Natural killer cell (primary cell): ENCODE data around the gene DLK1. TPM values are rescaled to one million over a fixed set of nuclear protein-coding genes. Genes with fewer than 3 reads are reported as not detected.

Experiments used
- ATAC-seq, 3 donors: fragments of 150-1000 bp in 2 of 3; fragments of 200-7000 bp in 1 of 3; cut with Tn5 transposase; 1 replicate in 1 of 3; 2 replicates in 2 of 3; pipeline ENCODE4 v1.10.0; 2021; ENCODE audit warnings: mild to moderate bottlenecking in 2 of 3, moderate library complexity in 2 of 3
- DNase-seq, 2 donors: peaks; one replicate each; pipeline versions ENCODE4 v3.0.0 to v3.0.0-alpha.2; 2013 to 2021; ENCODE audit warnings: mixed read lengths in 1 of 2
- H3K27ac ChIP-seq: one replicate; pipeline ENCODE4 v1.5.1; 2013; ENCODE audit warnings: mild to moderate bottlenecking, low read length
- H3K27me3 ChIP-seq: one replicate; pipeline ENCODE4 v1.6.1; 2013; ENCODE audit warnings: low read length; ENCODE audit not compliant: control insufficient read depth, insufficient read depth
- H3K36me3 ChIP-seq: one replicate; pipeline ENCODE4 v1.6.1; 2013; ENCODE audit warnings: low read length; ENCODE audit not compliant: control insufficient read depth, insufficient read depth
- H3K4me1 ChIP-seq: one replicate; pipeline ENCODE4 v1.6.1; 2013; ENCODE audit warnings: low read length; ENCODE audit not compliant: control insufficient read depth, insufficient read depth
- H3K4me3 ChIP-seq: one replicate; pipeline ENCODE4 v1.5.1; 2013; ENCODE audit warnings: low read length
- H3K9me3 ChIP-seq: one replicate; pipeline ENCODE4 v1.6.1; 2013; ENCODE audit warnings: low read length; ENCODE audit not compliant: control insufficient read depth, insufficient read depth
- H3K27ac Mint-ChIP-seq, 2 donors: one replicate each; pipeline ENCODE4 v1.8.0; 2022; ENCODE audit warnings: mild to moderate bottlenecking in 2 of 2, mixed read lengths in 2 of 2, moderate library complexity in 1 of 2
- H3K27me3 Mint-ChIP-seq, 2 donors: one replicate each; pipeline ENCODE4 v1.8.0; 2022; ENCODE audit warnings: low read depth in 2 of 2, mixed read lengths in 2 of 2
- H3K36me3 Mint-ChIP-seq: one replicate; pipeline ENCODE4 v1.8.0; 2022; ENCODE audit warnings: mixed read lengths
- H3K4me1 Mint-ChIP-seq, 2 donors: one replicate each; pipeline ENCODE4 v1.8.0; 2022; ENCODE audit warnings: mixed read lengths in 2 of 2
- H3K4me3 Mint-ChIP-seq: one replicate; pipeline ENCODE4 v1.8.0; 2022; ENCODE audit warnings: mild to moderate bottlenecking, moderate library complexity, mixed read lengths
- H3K9me3 Mint-ChIP-seq, 2 donors: one replicate each; pipeline ENCODE4 v1.8.0; 2022; ENCODE audit warnings: mixed read lengths in 2 of 2
- WGBS: methylation state at CpG from one replicate; pipeline ENCODE4 v1.1.7; 2013; ENCODE audit warnings: missing lambda C conversion rate; ENCODE audit not compliant: insufficient coverage; 5-methylcytosine and 5-hydroxymethylcytosine counted together
- intact Hi-C: fragments of 100-400 bp; cut with micrococcal nuclease; formaldehyde crosslinking; loops from one replicate; pipeline ENCODE4 v1.14.2; 2022
- total RNA-seq, 4 donors: library from RNA; stranded (reverse); fragments of 120-200 nt in 1 of 4; gene quantifications; one replicate each; pipeline versions ENCODE4 v1.2.3 to v1.2.4, GENCODE V29; 2013 to 2022
- TF ChIP-seq, protein P1 (sequence below): fragments of 200-600 bp; IDR thresholded peaks from one replicate; pipeline ENCODE4 v1.8.0; 2022; ENCODE audit warnings: antibody characterized with exemption

The DLK1 gene
- total RNA-seq, 3 donors from 2014 or later (not counting 1 experiment from before 2014, with no cell fraction given) = not detected

DNA sequence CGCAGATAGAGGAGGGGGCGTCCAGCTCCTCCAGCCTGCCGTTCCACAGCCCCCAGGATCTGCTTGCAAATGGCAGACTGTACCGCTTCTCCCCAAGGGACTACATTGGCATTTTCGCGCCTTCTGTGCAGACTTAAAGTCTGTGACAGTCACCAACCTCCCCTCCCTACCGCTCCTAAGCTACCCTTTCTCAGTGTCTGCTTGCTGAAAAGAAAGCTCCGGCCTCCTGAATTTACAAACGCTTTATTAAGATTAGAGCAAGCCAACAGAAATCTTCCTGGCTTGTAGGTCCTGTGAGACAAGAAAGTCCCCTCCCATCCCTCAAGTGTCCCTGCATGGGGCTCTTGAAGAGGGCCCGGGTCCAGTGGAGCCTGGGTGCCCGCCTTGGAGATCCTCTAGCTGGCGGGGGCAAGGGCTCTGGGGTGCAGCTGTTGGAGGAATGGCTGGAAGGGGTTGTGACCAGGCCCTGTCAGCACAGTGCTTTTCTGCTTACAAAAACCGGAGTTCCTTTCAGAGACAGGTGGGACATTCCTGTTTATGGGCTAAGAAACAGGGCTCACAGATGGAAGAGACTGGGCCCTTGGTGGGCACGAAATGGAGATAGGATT lies 2.8 kb upstream of the DLK1 start:
- Mint-ChIP-seq H3K27ac (no peak overlapping the region), H3K27me3 (peaks cover 28 to 34% of the 10 kb centered on the region in 2 donors), H3K4me1 (no peaks in the 10 kb centered on the region), H3K4me3 (no peak overlapping the region), H3K9me3 (no peaks in the 10 kb centered on the region), H3K36me3 (no peaks in the 10 kb centered on the region)
- peaks cover 3% of the 10 kb centered on the region for H3K27me3 ChIP-seq
- ATAC-seq (no peak), DNase-seq (no peak)
- TF ChIP-seq, protein P1, sequence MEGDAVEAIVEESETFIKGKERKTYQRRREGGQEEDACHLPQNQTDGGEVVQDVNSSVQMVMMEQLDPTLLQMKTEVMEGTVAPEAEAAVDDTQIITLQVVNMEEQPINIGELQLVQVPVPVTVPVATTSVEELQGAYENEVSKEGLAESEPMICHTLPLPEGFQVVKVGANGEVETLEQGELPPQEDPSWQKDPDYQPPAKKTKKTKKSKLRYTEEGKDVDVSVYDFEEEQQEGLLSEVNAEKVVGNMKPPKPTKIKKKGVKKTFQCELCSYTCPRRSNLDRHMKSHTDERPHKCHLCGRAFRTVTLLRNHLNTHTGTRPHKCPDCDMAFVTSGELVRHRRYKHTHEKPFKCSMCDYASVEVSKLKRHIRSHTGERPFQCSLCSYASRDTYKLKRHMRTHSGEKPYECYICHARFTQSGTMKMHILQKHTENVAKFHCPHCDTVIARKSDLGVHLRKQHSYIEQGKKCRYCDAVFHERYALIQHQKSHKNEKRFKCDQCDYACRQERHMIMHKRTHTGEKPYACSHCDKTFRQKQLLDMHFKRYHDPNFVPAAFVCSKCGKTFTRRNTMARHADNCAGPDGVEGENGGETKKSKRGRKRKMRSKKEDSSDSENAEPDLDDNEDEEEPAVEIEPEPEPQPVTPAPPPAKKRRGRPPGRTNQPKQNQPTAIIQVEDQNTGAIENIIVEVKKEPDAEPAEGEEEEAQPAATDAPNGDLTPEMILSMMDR = no peak
- no peaks in the 10 kb centered on the region for H3K36me3 ChIP-seq
- WGBS = 86% methylated on average over 14 of the region's 14 CpGs
- intact Hi-C loops = no loop called here
- no peaks in the 10 kb centered on the region for H3K9me3 ChIP-seq
- H3K4me1 ChIP-seq = no peaks in the 10 kb centered on the region
- no peak overlapping the region for H3K27ac ChIP-seq
- H3K4me3 ChIP-seq = no peak overlapping the region

DNA sequence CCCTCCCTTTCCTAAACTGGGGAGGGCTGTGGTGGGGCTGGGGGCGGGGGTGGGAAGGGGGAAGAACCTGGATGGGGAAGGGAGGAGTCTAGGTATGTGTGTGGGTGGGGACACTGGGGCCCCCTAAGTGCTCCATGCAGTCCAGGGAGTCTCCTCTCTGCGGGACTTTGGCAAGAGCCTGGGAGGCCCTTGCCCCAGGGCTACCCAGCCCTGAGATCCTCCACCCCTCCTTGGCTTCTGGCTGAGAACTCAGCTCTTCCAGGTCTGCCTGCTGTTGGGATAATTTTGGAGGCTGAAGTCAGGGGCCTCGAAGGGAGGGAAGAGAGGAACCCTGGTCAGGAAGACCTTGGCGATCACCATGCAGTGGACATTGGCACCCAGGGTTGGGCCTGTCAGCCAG lies 2.2 kb upstream of the DLK1 start:
- no peaks in the 10 kb centered on the region for H3K4me1 ChIP-seq

DNA sequence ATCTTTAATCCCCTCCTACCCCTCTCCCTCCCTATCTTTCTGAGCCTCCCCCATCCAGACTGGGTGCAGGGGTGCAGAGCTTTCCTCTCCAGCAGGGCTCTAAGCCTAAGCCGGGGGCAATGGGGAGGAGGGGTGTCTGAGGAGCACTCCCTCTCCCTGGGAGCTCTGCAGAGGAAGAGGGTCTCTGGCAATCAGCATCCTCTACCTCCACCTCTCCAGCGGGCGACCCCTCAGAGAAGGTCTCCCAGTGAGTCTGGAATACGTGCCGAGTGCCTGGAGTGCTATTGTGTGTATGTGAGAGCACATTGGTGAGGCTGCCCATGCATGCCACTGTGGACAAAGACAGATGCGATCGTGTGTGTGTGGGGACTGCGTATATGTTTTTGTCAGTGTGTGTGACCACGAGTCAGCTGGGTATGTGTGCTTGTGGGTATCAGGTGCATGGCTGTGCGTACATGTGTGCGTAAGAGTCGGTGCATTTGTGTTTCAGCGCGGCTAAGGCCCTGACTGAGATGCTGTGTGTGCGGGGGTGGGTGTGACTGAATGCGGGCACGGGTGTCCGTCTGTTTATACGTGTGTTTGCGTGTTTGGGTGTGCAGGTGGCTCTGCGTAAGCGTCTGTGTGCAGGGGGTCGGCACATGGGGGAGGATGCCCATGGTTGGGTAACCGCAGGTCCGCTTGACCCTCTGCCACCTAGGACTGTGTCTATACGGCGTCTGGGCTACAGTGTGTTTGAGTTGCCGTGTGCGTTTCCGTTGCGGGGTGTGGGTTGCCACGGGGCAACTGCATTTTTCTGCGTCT lies 905 bp upstream of the DLK1 start:
- H3K27me3 Mint-ChIP-seq = peaks cover 29 to 38% of the 10 kb centered on the region in 2 donors
- H3K36me3 Mint-ChIP-seq = no peaks in the 10 kb centered on the region
- Histone ChIP-seq H3K27me3 (peaks cover 3% of the 10 kb centered on the region), H3K9me3 (no peaks in the 10 kb centered on the region), H3K27ac (no peak overlapping the region), H3K36me3 (no peaks in the 10 kb centered on the region), H3K4me3 (no peak overlapping the region), H3K4me1 (no peaks in the 10 kb centered on the region)
- H3K27ac Mint-ChIP-seq = no peak overlapping the region
- no peaks in the 10 kb centered on the region for H3K4me1 Mint-ChIP-seq
- no peak overlapping the region for H3K4me3 Mint-ChIP-seq
- 91% methylated on average over 32 of the region's 33 CpGs for WGBS
- TF ChIP-seq, protein P1 = no peak
- intact Hi-C loops = no loop called here
- no peaks in the 10 kb centered on the region for H3K9me3 Mint-ChIP-seq
- no peak for DNase-seq
- no peak for ATAC-seq

More for the DNA sequence above, 2.2 kb upstream of the DLK1 start:
- ATAC-seq (no peak), DNase-seq (no peak)
- TF ChIP-seq, protein P1 = no peak
- H3K27me3 Mint-ChIP-seq = peaks cover 29 to 37% of the 10 kb centered on the region in 2 donors
- H3K36me3 Mint-ChIP-seq = no peaks in the 10 kb centered on the region
- Histone ChIP-seq H3K9me3 (no peaks in the 10 kb centered on the region), H3K4me3 (no peak overlapping the region), H3K27ac (no peak overlapping the region), H3K36me3 (no peaks in the 10 kb centered on the region), H3K27me3 (peaks cover 3% of the 10 kb centered on the region)
- intact Hi-C loops = no loop called here
- no peak overlapping the region for H3K4me3 Mint-ChIP-seq
- no peaks in the 10 kb centered on the region for H3K9me3 Mint-ChIP-seq
- H3K4me1 Mint-ChIP-seq = no peaks in the 10 kb centered on the region
- 90% methylated on average over 3 of the region's 4 CpGs for WGBS
- H3K27ac Mint-ChIP-seq = no peak overlapping the region
